Right lung (tissue), 10 donors: Measurements from ENCODE around the gene WNT7A. TPM values are rescaled to one million over a fixed set of nuclear protein-coding genes. Genes with fewer than 3 reads are reported as not detected.
"Not testable (repeated sequence)": the region's sequence is repeated elsewhere in the genome, so short reads cannot be mapped to it uniquely, and the experiment has no call there.

Source experiments
- DNase-seq, 2 donors: peaks; one replicate each; pipeline ENCODE4 v3.0.0-alpha.2; 2013
- long read RNA-seq, 8 donors: transcript quantifications; one replicate each; lab custom pipeline, GENCODE V29; 2026
- polyA plus RNA-seq, 5 donors: library from polyadenylated mRNA; unstranded; fragments of 120-200 nt; gene quantifications; one replicate each; pipeline versions ENCODE4 v1.2.1 to v1.2.3, GENCODE V29; 2013; ENCODE audit warnings: inconsistent platforms in 1 of 5, low replicate concordance in 1 of 5; ENCODE audit not compliant: insufficient read length in 5 of 5, insufficient read depth in 1 of 5

The WNT7A gene
- polyA plus RNA-seq: 1 to 10 TPM in 1 of 5 donors, under 1 TPM in 4; 0.44 to 1.5 (median 0.79) TPM
- long read RNA-seq, donor 1, full-length matches to known transcripts: 1 of 1 reads
- long read RNA-seq, donor 1, partial matches to known transcripts: 0 of 1 reads
- long read RNA-seq, donor 1, other reads (novel, unspliced or antisense): 0 of 1 reads
- long read RNA-seq, donor 2: 0 reads
- long read RNA-seq, donor 3, full-length matches to known transcripts: 1 of 1 reads
- long read RNA-seq, donor 3, partial matches to known transcripts: 0 of 1 reads
- long read RNA-seq, donor 3, other reads (novel, unspliced or antisense): 0 of 1 reads
- long read RNA-seq, donor 4: 0 reads
- long read RNA-seq, donor 5: 0 reads
- long read RNA-seq, donor 6: 0 reads
- long read RNA-seq, donor 7: 0 reads
- long read RNA-seq, donor 8: 0 reads

- no peak for DNase-seq
These were observed at the start of gene WNT7A for GRCh38 chr3:13879946-13880810. Gene WNT7A (minus strand): TSS chr3:13880071. CDS start chr3:13879816, 255 bp downstream.

- DNase-seq: not testable (repeated sequence)
These were observed 48.9 kb upstream of the WNT7A start for GRCh38 chr3:13928741-13929140.

GRCh38 chr3:13927295-13927694 is 47.4 kb upstream of the WNT7A start:
- no peak for DNase-seq

- DNase-seq: no peak
These were observed 36.5 kb upstream of the WNT7A start for GRCh38 chr3:13916375-13916774.

- DNase-seq: no peak
These were observed 22.9 kb upstream of the WNT7A start for GRCh38 chr3:13902648-13903238.

GRCh38 chr3:13901935-13902584 is 22.2 kb upstream of the WNT7A start:
- DNase-seq: no peak

GRCh38 chr3:13898346-13898745 is 18.5 kb upstream of the WNT7A start:
- DNase-seq: no peak

GRCh38 chr3:13896473-13897154 is 16.7 kb upstream of the WNT7A start:
- peak in 1 of 2 donors; percentile 64 for DNase-seq

- peak; percentile 91 for DNase-seq
These were observed 15.6 kb upstream of the WNT7A start for GRCh38 chr3:13895155-13896105.

- DNase-seq: no peak
These were observed 14.9 kb upstream of the WNT7A start for GRCh38 chr3:13894807-13895154.

GRCh38 chr3:13894096-13894806 is 14.4 kb upstream of the WNT7A start:
- DNase-seq: no peak

- DNase-seq: no peak
These were observed 12.4 kb upstream of the WNT7A start for GRCh38 chr3:13892304-13892703.

GRCh38 chr3:13891492-13892073 is 11.7 kb upstream of the WNT7A start:
- DNase-seq: no peak

GRCh38 chr3:13891017-13891392 is 11.1 kb upstream of the WNT7A start:
- DNase-seq: no peak

GRCh38 chr3:13890377-13891016 is 10.6 kb upstream of the WNT7A start:
- DNase-seq: no peak

- no peak for DNase-seq
These were observed 8.7 kb upstream of the WNT7A start for GRCh38 chr3:13888576-13888975.

GRCh38 chr3:13887495-13888300 is 7.8 kb upstream of the WNT7A start:
- DNase-seq: no peak
